Measurements from ENCODE around the gene NPBWR2. TPM values are rescaled to one million over a fixed set of nuclear protein-coding genes. Genes with fewer than 3 reads are reported as not detected.

Gene NPBWR2
- total and polyA plus RNA-seq, 2 donors (not counting 3 experiments of a cell fraction or from before 2014, with no cell fraction given), result not detected

- BruUV-seq (replicated peaks), result no TSS peak
- H2AFZ ChIP-seq (ENCODE audit: low read depth, low read length), result no peak overlapping the region
- H3K36me3 ChIP-seq (ENCODE audit: control insufficient read depth in 2 of 2, extremely low read depth in 1 of 2, insufficient read depth in 2 of 2, low read length in 2 of 2), result no peaks in the 10 kb centered on the region
- TF ChIP-seq FOS (IDR thresholded peaks at IDR 0.05; ENCODE audit: borderline replicate concordance, insufficient read depth, low read length) (no peak), EZH2 (IDR thresholded peaks at IDR 0.05; ENCODE audit: borderline replicate concordance, low read depth, low read length, severe bottlenecking) (no peak), MAX (IDR thresholded peaks at IDR 0.05; ENCODE audit: insufficient read depth, insufficient read length) (no peak), JUN (IDR thresholded peaks at IDR 0.05; ENCODE audit: borderline replicate concordance, insufficient read depth, insufficient read length, low read depth) (no peak), GATA2 (IDR thresholded peaks at IDR 0.05; ENCODE audit: insufficient read depth, insufficient read length, low read depth, low read length) (no peak), POLR2A (IDR thresholded peaks at IDR 0.05; ENCODE audit: low read depth, low read length) (no peak), CTCF (IDR thresholded peaks at IDR 0.05; ENCODE audit: extremely low read depth in 1 of 2, insufficient read depth in 1 of 2, low read depth in 1 of 2, low read length in 2 of 2) (no peak), MYC (IDR thresholded peaks at IDR 0.05; ENCODE audit: low read depth, low read length) (no peak), POLR2AphosphoS5 (IDR thresholded peaks at IDR 0.05; ENCODE audit: insufficient read depth, low read depth, low read length) (no peak)
- ChIA-PET CTCF (interaction anchor here (2.0 to 15.2 kb wide), 2 partner anchors 20 to 85 kb away, joined by 8 to 412 read pairs; partner anchors contain the start of gene C20orf204), POLR2A (interaction anchor here (1.9 kb wide), 1 partner anchor 19 kb away, joined by 9 read pairs; no protein-coding TSS in a partner anchor)
- no peaks in the 10 kb centered on the region for H3K27me3 ChIP-seq (ENCODE audit: control insufficient read depth in 2 of 2, insufficient read depth in 2 of 2, low read length in 2 of 2)
- peaks cover 3% of the 10 kb centered on the region for H3K79me2 ChIP-seq (ENCODE audit: control insufficient read depth, insufficient read depth, low read length)
- no peak overlapping the region for H3K4me3 ChIP-seq (replicated peaks in 1 of 3; ENCODE audit: insufficient read depth in 1 of 3, low read depth in 1 of 3, low read length in 3 of 3)
- no peak overlapping the region for H3K4me2 ChIP-seq (ENCODE audit: insufficient read depth, low read length)
- no peak for DNase-seq (ENCODE audit: low read depth, low spot score)
- H3K4me1 ChIP-seq (ENCODE audit: control insufficient read depth, extremely low read depth, insufficient read depth, low read length), result peaks cover 49% of the 10 kb centered on the region
- no peaks in the 10 kb centered on the region for H3K9me1 ChIP-seq (replicated peaks; ENCODE audit: control insufficient read depth, extremely low read depth, insufficient read depth, low read length)
- dilution Hi-C loops (cut with MboI; ENCODE audit: extremely low pct_ligation_motif_present, low sequenced_read_pairs), result no loop called here
- intact Hi-C loops (cut with micrococcal nuclease), result loop anchor here (10.0 kb wide), 1 partner anchor 164 kb away; the partner anchor contains the start of gene DNAJC5
- no peak overlapping the region for H3K9ac ChIP-seq (replicated peaks; ENCODE audit: extremely low read depth, insufficient read depth, low read length)
- FAIRE-seq, result no peak
- H4K20me1 ChIP-seq (replicated peaks; ENCODE audit: control insufficient read depth, extremely low read depth, insufficient read depth, low read length), result no peaks in the 10 kb centered on the region
- H3K9me3 ChIP-seq (replicated peaks; ENCODE audit: control insufficient read depth, insufficient read depth, low read length), result no peaks in the 10 kb centered on the region
- no peak overlapping the region for H3K27ac ChIP-seq (ENCODE audit: insufficient read depth, low read depth, low read length)
Measured at GRCh38 chr20:64058536-64058935, 48.8 kb downstream of the NPBWR2 start.
